Gastroesophageal sphincter (tissue), 4 donors: ENCODE data around the gene CNOT6L. TPM values are rescaled to one million over a fixed set of nuclear protein-coding genes. Genes with fewer than 3 reads are reported as not detected.

ENCODE experiments used
- ATAC-seq: fragments of 150-250 bp; one replicate; pipeline ENCODE4 v1.9.1; 2016; ENCODE audit warnings: mild to moderate bottlenecking, moderate library complexity
- H3K27ac ChIP-seq, 4 donors: fragments of 200-600 bp; sonication (generic) in 3 of 4; 1 replicate in 3 of 4; 2 replicates in 1 of 4; pipeline ENCODE4 v1.5.1; 2016 to 2019
- H3K27me3 ChIP-seq: fragments of 200-600 bp; sonication (generic); one replicate; pipeline ENCODE4 v1.5.1; 2019
- H3K36me3 ChIP-seq, 2 donors: fragments of 200-600 bp; sonication (generic); one replicate each; pipeline ENCODE4 v1.5.1; 2019; ENCODE audit warnings: control low read depth in 1 of 2
- H3K4me1 ChIP-seq, 3 donors: fragments of 200-600 bp; sonication (generic); 1 replicate in 2 of 3; 2 replicates in 1 of 3; pipeline ENCODE4 v1.5.1; 2016 to 2019; ENCODE audit warnings: control low read depth in 2 of 3
- H3K4me3 ChIP-seq, 2 donors: fragments of 200-600 bp; sonication (generic); one replicate each; pipeline ENCODE4 v1.5.1; 2019; ENCODE audit warnings: mild to moderate bottlenecking in 1 of 2, moderate library complexity in 1 of 2
- H3K9me3 ChIP-seq, 3 donors: fragments of 200-600 bp; sonication (generic); one replicate each; pipeline ENCODE4 v1.5.1; 2017 to 2019; ENCODE audit warnings: control low read depth in 2 of 3
- CTCF ChIP-seq, 4 experiments: fragments of 200-600 bp in 2 of 4; fragments of 450-650 bp in 2 of 4; sonication (generic) in 1 of 4; IDR thresholded peaks; one replicate each; pipeline ENCODE4 v1.5.1; 2017 to 2019; ENCODE audit warnings: antibody characterized with exemption in 4 of 4, mild to moderate bottlenecking in 2 of 4, moderate library complexity in 2 of 4
- EP300 ChIP-seq: sonication (generic); formaldehyde crosslinking; IDR thresholded peaks from one replicate; pipeline ENCODE4 v1.6.1; 2017; ENCODE audit warnings: antibody characterized with exemption, mild to moderate bottlenecking
- POLR2A ChIP-seq, 2 donors: fragments of 450-650 bp; IDR thresholded peaks; one replicate each; pipeline ENCODE4 v1.6.1; 2017; ENCODE audit warnings: antibody characterized with exemption in 2 of 2, mild to moderate bottlenecking in 2 of 2, moderate library complexity in 1 of 2
- POLR2AphosphoS5 ChIP-seq: sonication (generic); formaldehyde crosslinking; IDR thresholded peaks from one replicate; pipeline ENCODE4 v1.6.1; 2017; ENCODE audit warnings: antibody characterized with exemption
- WGBS, 2 donors: methylation state at CpG; one replicate each; pipeline ENCODE4 v1.1.5; 2018; ENCODE audit warnings: low coverage in 1 of 2; 5-methylcytosine and 5-hydroxymethylcytosine counted together
- total RNA-seq, 4 donors: library from RNA; depleted of rRNA; stranded (reverse); fragments of >200 nt; gene quantifications; one replicate each; pipeline ENCODE4 v1.1.0, GENCODE V29; 2016

The CNOT6L gene
- total RNA-seq, 4 donors from 2014 or later, result 21.0 to 24.8 (median 22.3) TPM

- H3K27me3 ChIP-seq, result no peaks in the 10 kb centered on the region
- H3K36me3 ChIP-seq, result no peaks in the 10 kb centered on the region
- TF ChIP-seq EP300, result no peak
- no peak for TF ChIP-seq POLR2A (IDR thresholded peaks at IDR 0.05)
- no peak for TF ChIP-seq CTCF (IDR thresholded peaks at IDR 0.05)
- no peak for TF ChIP-seq POLR2AphosphoS5
- peak overlapping the region; percentile 82 to 85 for H3K4me3 ChIP-seq
- H3K27ac ChIP-seq, result peak overlapping the region; percentile 91 to 100 (median 98)
- H3K4me1 ChIP-seq, result peaks cover 2 to 65% (median 15%) of the 10 kb centered on the region in 3 donors
- H3K9me3 ChIP-seq, result no peaks in the 10 kb centered on the region
- 25 to 26% methylated on average over 8 of the region's 8 CpGs for WGBS, 2 donors
- no peak for ATAC-seq
Observed at GRCh38 chr4:77817304-77818072, 1.7 kb downstream of the CNOT6L start.

- no peaks in the 10 kb centered on the region for H3K27me3 ChIP-seq
- no peaks in the 10 kb centered on the region for H3K36me3 ChIP-seq
- TF ChIP-seq EP300 (no peak), CTCF (IDR thresholded peaks at IDR 0.05) (no peak), POLR2A (IDR thresholded peaks at IDR 0.05) (no peak), POLR2AphosphoS5 (no peak)
- H3K4me3 ChIP-seq, result no peak overlapping the region
- peaks cover 2 to 58% (median 15%) of the 10 kb centered on the region in 3 donors for H3K4me1 ChIP-seq
- 79 to 100% methylated on average over 2 of the region's 2 CpGs for WGBS, 2 donors
- H3K9me3 ChIP-seq, result no peaks in the 10 kb centered on the region
- peak overlapping the region in 1 of 4 donors; percentile 98 for H3K27ac ChIP-seq
- ATAC-seq, result no peak
Observed at GRCh38 chr4:77816546-77816945, 2.6 kb downstream of the CNOT6L start.

- H3K9me3 ChIP-seq, result no peaks in the 10 kb centered on the region
- H3K27me3 ChIP-seq, result no peaks in the 10 kb centered on the region
- H3K4me3 ChIP-seq, result no peak overlapping the region
- ATAC-seq, result no peak
- peaks cover 2 to 56% (median 9%) of the 10 kb centered on the region in 3 donors for H3K4me1 ChIP-seq
- H3K27ac ChIP-seq, result peak overlapping the region in 3 of 4 donors; percentile 5 to 98 (median 51)
- no peak for TF ChIP-seq EP300
- no peak for TF ChIP-seq POLR2AphosphoS5
- TF ChIP-seq POLR2A (IDR thresholded peaks at IDR 0.05), result no peak
- no peak for TF ChIP-seq CTCF (IDR thresholded peaks at IDR 0.05)
- no peaks in the 10 kb centered on the region for H3K36me3 ChIP-seq
Observed at GRCh38 chr4:77815636-77816035, 3.5 kb downstream of the CNOT6L start.

GRCh38 chr4:77805840-77806239 is 13.3 kb downstream of the CNOT6L start:
- ATAC-seq, result no peak
- H3K4me3 ChIP-seq, result no peak overlapping the region

More at GRCh38 chr4:77805840-77806239, 13.3 kb downstream of the CNOT6L start:
- H3K27me3 ChIP-seq, result no peaks in the 10 kb centered on the region
- no peaks in the 10 kb centered on the region for H3K36me3 ChIP-seq
- TF ChIP-seq POLR2A (IDR thresholded peaks at IDR 0.05) (no peak), POLR2AphosphoS5 (no peak), EP300 (no peak), CTCF (IDR thresholded peaks at IDR 0.05) (no peak)
- no peak overlapping the region for H3K27ac ChIP-seq
- 80 to 84% methylated on average over 6 to 8 of the region's 8 CpGs for WGBS, 2 donors
- H3K9me3 ChIP-seq, result no peaks in the 10 kb centered on the region
- peaks cover 2 to 49% (median 9%) of the 10 kb centered on the region in 3 donors for H3K4me1 ChIP-seq
